Right atrium auricular region (tissue), 2 donors: ENCODE measurements around the gene PLA2G4F. TPM values are rescaled to one million over a fixed set of nuclear protein-coding genes. Genes with fewer than 3 reads are reported as not detected.
A peak's percentile ranks its signal among the peaks of the same experiment; 100 is the strongest.

Experiments
- DNase-seq: peaks from one replicate; pipeline ENCODE4 v3.0.0-alpha.2; 2019; ENCODE audit warnings: low spot score
- H3K27ac ChIP-seq, 2 donors: fragments of 200-600 bp; sonication (generic); 1 replicate in 1 of 2; 2 replicates in 1 of 2; pipeline ENCODE4 v1.5.1; 2016 to 2019
- H3K27me3 ChIP-seq, 2 donors: fragments of 200-600 bp; sonication (generic); one replicate each; pipeline versions ENCODE4 v1.5.1 to v1.6.0; 2017 to 2019
- H3K36me3 ChIP-seq: fragments of 200-600 bp; sonication (generic); one replicate; pipeline ENCODE4 v1.5.1; 2016
- H3K4me1 ChIP-seq, 2 donors: fragments of 200-600 bp; sonication (generic); one replicate each; pipeline versions ENCODE4 v1.5.1 to v1.6.0; 2017 to 2019
- H3K4me3 ChIP-seq, 2 donors: fragments of 200-600 bp; sonication (generic); 1 replicate in 1 of 2; 2 replicates in 1 of 2; pipeline ENCODE4 v1.5.1; 2017 to 2019; ENCODE audit warnings: mild to moderate bottlenecking in 1 of 2, moderate library complexity in 1 of 2
- H3K9me3 ChIP-seq, 2 donors: fragments of 200-600 bp; sonication (generic); one replicate each; pipeline ENCODE4 v1.5.1; 2019
- total RNA-seq, 2 donors: library from RNA; depleted of rRNA; stranded (reverse); fragments of >200 nt; gene quantifications; one replicate each; pipeline ENCODE4 v1.1.0, GENCODE V29; 2016
- TF ChIP-seq, protein P1 (sequence below), 2 donors: fragments of 200-600 bp; sonication (generic); IDR thresholded peaks; one replicate each; pipeline ENCODE4 v1.5.1; 2019; ENCODE audit warnings: antibody characterized with exemption in 2 of 2

PLA2G4F gene
- total RNA-seq, 2 donors from 2014 or later: 0.35 to 3.0 TPM

GRCh38 chr15:42137461-42138261 lies 18.8 kb downstream of the PLA2G4F start:
- no peaks in the 10 kb centered on the region for H3K36me3 ChIP-seq
- no peaks in the 10 kb centered on the region for H3K9me3 ChIP-seq
- TF ChIP-seq, protein P1, sequence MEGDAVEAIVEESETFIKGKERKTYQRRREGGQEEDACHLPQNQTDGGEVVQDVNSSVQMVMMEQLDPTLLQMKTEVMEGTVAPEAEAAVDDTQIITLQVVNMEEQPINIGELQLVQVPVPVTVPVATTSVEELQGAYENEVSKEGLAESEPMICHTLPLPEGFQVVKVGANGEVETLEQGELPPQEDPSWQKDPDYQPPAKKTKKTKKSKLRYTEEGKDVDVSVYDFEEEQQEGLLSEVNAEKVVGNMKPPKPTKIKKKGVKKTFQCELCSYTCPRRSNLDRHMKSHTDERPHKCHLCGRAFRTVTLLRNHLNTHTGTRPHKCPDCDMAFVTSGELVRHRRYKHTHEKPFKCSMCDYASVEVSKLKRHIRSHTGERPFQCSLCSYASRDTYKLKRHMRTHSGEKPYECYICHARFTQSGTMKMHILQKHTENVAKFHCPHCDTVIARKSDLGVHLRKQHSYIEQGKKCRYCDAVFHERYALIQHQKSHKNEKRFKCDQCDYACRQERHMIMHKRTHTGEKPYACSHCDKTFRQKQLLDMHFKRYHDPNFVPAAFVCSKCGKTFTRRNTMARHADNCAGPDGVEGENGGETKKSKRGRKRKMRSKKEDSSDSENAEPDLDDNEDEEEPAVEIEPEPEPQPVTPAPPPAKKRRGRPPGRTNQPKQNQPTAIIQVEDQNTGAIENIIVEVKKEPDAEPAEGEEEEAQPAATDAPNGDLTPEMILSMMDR (IDR thresholded peaks at IDR 0.05): peak; percentile 23 to 69
- no peaks in the 10 kb centered on the region for H3K27me3 ChIP-seq
- no peak overlapping the region for H3K4me3 ChIP-seq
- no peak overlapping the region for H3K27ac ChIP-seq
- H3K4me1 ChIP-seq: no peaks in the 10 kb centered on the region
- DNase-seq: no peak

- TF ChIP-seq, protein P1 (IDR thresholded peaks at IDR 0.05): no peak
- no peaks in the 10 kb centered on the region for H3K27me3 ChIP-seq
- no peaks in the 10 kb centered on the region for H3K36me3 ChIP-seq
- DNase-seq: no peak
- no peak overlapping the region for H3K27ac ChIP-seq
- no peaks in the 10 kb centered on the region for H3K4me1 ChIP-seq
- no peaks in the 10 kb centered on the region for H3K9me3 ChIP-seq
- no peak overlapping the region for H3K4me3 ChIP-seq
Observed at GRCh38 chr15:42136513-42136912, 19.9 kb downstream of the PLA2G4F start.

DNA sequence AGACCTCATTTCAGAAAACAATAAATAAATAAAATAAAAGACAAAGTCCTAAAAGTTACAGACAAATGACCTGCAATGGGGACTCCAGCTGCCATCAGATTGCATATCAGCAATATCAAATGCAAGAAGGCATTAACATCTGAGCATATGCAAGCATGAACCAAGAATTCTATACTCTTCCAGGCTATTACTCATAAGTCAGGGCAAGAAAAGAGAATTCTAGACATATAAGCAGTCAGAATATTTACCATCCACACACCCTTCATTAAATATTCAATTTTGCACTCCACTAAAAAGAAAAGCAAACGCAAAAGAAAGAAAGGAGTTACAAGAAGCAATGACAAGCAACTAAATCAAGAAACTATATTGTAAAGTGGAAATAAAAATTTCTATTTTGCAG lies 21.1 kb downstream of the PLA2G4F start:
- no peaks in the 10 kb centered on the region for H3K27me3 ChIP-seq
- H3K4me3 ChIP-seq: no peak overlapping the region
- H3K27ac ChIP-seq: no peak overlapping the region
- TF ChIP-seq, protein P1 (IDR thresholded peaks at IDR 0.05): no peak
- H3K9me3 ChIP-seq: no peaks in the 10 kb centered on the region
- H3K4me1 ChIP-seq: no peaks in the 10 kb centered on the region
- H3K36me3 ChIP-seq: no peaks in the 10 kb centered on the region
- DNase-seq: no peak

DNA sequence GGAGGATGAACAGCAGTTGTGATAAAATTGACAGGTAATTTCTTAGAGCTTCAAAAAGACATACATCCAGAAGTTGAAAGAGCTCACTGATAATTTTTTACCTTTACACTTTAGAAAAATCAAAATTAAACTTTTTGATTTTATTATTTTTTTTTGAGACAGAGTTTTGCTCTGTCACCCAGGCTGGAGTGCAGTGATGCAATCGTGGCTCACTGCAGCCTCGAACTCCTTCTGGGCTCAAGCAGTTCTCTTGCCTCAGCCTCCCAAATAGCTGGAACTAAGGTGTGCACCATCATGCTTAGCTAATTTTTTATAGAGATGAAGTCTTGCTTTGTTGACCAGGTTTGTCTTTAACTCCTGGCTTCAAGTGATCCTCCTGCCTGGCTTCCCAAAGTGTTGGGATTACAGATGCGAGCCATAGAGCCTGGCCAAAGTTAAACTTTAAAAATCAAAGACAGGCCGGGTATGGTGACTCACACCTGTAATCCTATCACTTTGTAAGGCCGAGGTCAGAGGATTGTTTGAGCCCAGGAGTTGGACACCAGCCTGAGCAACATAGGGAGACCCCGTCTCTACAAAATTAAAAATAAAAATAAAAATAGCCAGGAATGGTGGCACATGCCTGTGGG lies 21.7 kb downstream of the PLA2G4F start:
- Histone ChIP-seq H3K27ac (no peak overlapping the region), H3K4me1 (no peaks in the 10 kb centered on the region), H3K4me3 (no peak overlapping the region), H3K36me3 (no peaks in the 10 kb centered on the region), H3K9me3 (no peaks in the 10 kb centered on the region), H3K27me3 (no peaks in the 10 kb centered on the region)
- TF ChIP-seq, protein P1 (IDR thresholded peaks at IDR 0.05): no peak
- peak; percentile 32 for DNase-seq

DNA sequence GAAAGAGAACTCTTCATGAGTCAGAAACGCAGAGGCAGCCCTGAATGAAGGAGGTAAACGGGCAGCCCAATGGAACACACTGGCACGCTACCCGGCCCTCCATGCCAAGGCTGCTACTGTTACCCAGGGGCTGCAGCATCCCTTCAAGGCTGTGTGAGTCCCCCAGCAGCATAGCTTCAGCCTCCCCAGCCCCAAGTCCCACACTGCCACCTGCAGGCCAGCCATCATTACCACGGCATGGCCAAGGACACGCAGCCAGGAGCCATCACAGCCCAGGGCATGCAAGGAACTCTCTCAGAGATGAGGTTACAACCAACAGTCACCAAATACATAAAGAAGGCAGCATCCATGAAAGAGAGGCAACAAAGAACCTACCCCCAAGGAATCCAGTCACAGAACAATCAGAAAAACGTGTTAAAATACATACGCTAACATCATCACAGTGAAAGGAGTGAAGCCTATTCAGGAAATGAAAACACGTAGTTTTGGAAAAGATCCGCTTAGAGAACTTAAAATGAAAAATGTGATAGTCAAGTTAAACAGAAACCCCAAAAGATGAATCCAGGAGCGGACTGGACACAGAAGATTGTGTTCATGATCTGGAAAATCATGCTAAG lies 22.4 kb downstream of the PLA2G4F start:
- H3K4me1 ChIP-seq: no peaks in the 10 kb centered on the region
- H3K27ac ChIP-seq: no peak overlapping the region
- no peaks in the 10 kb centered on the region for H3K27me3 ChIP-seq
- DNase-seq: peak; percentile 36
- H3K4me3 ChIP-seq: no peak overlapping the region
- no peaks in the 10 kb centered on the region for H3K9me3 ChIP-seq
- TF ChIP-seq, protein P1 (IDR thresholded peaks at IDR 0.05): peak in 1 of 2 donors; percentile 60
- no peaks in the 10 kb centered on the region for H3K36me3 ChIP-seq
